Choroid plexus epithelial cell (primary cell): ENCODE results near the gene NCKIPSD.

Source experiments
- DNase-seq: peaks from one replicate; pipeline ENCODE4 v3.0.0-alpha.2; 2010; ENCODE audit warnings: low read depth
- H3K4me3 ChIP-seq: 2 replicates; pipeline ENCODE4 v1.5.1; 2011; ENCODE audit warnings: low read depth, mild to moderate bottlenecking, control low read depth, low read length, moderate library complexity
- TF ChIP-seq, protein P1 (sequence below): conservative IDR thresholded peaks from 2 replicates; pipeline ENCODE4 v1.5.1; 2011; ENCODE audit warnings: low read depth, mild to moderate bottlenecking, control low read depth, inconsistent platforms, low read length, moderate library complexity

NCKIPSD gene

DNA sequence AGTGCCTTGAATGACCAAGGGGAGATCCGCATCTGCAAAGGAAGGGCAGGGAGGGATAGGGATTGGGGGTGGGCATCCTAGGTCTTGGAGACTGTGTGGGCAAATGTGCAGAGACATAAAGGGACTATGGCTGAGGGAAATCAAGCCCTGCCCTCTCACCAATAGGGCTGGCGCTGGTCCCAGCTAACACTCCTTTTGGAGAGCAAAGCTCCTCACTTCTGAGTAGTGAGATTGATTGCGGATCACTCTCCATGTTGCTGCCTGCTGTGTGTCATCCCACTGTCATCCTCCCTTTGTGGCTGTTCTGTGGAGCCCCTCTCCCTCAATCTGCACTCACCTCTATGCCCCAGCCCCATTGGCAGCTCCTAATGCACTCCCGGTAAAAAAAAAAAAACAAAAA lies 20.8 kb downstream of the NCKIPSD start:
- TF ChIP-seq, protein P1, sequence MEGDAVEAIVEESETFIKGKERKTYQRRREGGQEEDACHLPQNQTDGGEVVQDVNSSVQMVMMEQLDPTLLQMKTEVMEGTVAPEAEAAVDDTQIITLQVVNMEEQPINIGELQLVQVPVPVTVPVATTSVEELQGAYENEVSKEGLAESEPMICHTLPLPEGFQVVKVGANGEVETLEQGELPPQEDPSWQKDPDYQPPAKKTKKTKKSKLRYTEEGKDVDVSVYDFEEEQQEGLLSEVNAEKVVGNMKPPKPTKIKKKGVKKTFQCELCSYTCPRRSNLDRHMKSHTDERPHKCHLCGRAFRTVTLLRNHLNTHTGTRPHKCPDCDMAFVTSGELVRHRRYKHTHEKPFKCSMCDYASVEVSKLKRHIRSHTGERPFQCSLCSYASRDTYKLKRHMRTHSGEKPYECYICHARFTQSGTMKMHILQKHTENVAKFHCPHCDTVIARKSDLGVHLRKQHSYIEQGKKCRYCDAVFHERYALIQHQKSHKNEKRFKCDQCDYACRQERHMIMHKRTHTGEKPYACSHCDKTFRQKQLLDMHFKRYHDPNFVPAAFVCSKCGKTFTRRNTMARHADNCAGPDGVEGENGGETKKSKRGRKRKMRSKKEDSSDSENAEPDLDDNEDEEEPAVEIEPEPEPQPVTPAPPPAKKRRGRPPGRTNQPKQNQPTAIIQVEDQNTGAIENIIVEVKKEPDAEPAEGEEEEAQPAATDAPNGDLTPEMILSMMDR: no peak
- no peak for DNase-seq
- H3K4me3 ChIP-seq: no peak overlapping the region

DNA sequence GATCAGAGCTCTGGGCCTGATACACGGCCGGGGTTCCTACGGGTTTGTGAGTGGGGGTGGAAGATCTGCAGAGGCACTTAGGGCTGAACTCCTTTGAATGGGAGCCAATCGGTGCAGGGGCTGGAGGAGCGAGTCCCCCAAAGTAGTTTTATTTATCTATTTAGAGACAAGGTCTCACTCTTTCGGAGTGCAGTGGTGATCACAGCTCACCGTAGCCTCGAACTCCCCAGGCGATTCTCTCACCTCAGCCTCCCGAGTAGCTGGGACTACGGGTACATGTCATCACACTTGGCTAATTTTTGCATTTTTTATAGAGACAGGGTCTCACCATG lies 21.4 kb downstream of the NCKIPSD start:
- TF ChIP-seq, protein P1: no peak
- no peak overlapping the region for H3K4me3 ChIP-seq
- no peak for DNase-seq

DNA sequence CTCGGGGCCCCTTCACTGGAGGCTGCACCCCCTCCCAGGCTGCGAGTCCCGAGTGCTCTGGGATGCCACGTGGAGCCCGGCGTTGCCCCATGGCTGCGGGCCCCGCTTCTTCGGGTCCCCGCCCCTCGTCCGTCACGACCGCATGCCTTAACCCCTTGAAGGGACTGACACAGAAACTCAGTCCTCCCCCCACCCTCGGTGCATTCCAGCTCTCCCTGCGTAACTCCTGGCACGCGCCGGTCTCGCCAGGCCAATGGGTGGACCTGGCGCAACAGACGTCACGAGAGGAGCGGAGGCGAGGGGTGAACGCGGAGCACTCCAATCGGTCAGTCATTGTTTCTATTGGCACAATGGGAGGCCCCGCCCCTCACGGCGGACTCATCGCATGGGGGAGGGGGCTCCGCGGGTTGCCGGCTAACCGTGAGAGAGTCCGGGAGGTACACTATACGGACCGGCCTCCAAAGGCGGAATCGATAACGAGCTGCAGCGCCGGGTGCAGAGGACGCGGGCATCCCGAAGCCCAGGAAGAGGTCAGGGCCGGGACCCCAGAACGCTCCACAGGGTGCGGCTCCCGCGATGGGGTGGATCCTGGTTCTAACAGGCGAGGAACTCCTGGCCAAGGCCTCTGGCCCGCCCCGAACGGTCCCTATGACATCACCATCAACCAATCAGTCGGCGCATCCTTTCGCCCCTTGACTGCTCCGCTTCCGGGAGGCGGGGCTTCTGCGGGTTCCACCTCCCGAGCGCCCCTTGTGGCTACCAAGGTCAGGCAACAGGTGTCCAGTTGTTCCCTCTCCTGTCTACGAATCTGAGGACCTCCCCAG lies 22.0 kb downstream of the NCKIPSD start:
- peak; percentile 99 for DNase-seq
- peak overlapping the region; percentile 67 for H3K4me3 ChIP-seq
- TF ChIP-seq, protein P1: peak; percentile 70

DNA sequence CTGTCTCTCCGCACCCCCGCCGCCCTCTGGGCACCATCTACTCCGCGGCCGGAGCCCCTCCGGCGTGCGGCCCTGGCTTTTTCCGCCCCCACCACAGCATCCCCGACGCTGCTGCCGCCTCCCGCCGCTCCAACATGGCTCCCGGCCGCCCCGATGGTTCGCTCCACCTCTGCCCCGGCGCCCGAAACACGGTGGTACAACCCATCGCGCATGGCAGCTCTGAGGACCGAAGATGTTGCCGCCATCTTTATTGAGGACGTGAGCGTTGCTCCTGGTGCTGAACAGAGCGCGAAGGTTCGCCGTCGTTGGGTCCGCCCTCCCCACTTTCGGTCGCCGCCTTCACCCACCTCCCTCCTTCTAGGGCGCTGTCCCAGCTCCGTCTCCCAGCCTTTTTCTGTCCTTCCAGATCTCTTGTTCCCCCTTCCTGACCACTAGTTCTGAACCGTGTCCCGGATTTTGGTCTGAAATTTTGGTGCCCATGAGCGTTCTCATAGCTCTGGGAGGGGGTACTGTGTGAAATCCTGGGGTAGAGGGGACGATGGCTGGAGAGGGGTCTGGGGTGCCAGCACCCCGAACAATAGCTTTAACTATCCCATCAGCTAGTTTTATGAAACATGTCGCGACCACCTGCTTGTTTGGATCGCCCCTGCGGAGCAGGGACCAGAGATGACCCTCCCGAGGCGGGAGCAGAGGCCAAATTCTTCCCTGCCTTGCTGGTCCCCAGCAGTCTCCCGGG lies 22.8 kb downstream of the NCKIPSD start, which contains the start of gene CELSR3:
TSS of gene CELSR3 (minus strand) at position 134 of the 736 bp plus-strand sequence. CDS start 252 bp downstream, outside the sequence.
- peak; percentile 95 for DNase-seq
- peak within 1 kb of the TSS; percentile 67 for H3K4me3 ChIP-seq
- TF ChIP-seq, protein P1: no peak

DNA sequence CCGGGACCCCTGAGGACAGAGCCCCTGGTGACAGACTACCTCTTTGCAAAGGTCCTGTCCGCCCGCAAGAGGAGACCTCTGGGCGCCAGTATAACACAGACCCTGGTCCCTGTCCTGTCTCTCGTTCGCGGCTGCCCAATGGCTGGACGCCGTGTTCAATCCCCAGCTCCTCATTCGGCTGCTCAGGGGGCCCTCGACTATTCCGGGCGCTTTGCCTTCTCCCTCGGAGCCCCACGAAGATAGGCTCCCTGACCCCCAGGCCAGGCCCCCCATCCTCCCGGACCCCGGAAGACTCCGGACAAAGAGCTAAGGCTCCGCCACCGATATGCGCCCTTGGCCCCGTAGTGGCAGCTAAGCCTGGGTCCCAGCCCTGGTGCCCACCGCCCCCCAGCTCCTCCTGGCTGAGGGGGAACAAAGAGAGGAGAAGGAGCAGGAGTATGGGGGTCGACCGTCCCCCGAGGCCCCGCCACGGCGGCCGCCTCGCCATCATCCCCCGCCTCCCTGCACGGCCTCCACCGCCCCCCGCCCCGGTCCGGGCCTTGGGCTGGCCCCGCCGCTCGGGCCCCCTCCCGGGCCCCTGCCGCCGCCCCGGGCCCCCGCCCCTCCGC lies 23.5 kb downstream of the NCKIPSD start:
- H3K4me3 ChIP-seq: peak overlapping the region; percentile 67
- TF ChIP-seq, protein P1: no peak
- DNase-seq: no peak

DNA sequence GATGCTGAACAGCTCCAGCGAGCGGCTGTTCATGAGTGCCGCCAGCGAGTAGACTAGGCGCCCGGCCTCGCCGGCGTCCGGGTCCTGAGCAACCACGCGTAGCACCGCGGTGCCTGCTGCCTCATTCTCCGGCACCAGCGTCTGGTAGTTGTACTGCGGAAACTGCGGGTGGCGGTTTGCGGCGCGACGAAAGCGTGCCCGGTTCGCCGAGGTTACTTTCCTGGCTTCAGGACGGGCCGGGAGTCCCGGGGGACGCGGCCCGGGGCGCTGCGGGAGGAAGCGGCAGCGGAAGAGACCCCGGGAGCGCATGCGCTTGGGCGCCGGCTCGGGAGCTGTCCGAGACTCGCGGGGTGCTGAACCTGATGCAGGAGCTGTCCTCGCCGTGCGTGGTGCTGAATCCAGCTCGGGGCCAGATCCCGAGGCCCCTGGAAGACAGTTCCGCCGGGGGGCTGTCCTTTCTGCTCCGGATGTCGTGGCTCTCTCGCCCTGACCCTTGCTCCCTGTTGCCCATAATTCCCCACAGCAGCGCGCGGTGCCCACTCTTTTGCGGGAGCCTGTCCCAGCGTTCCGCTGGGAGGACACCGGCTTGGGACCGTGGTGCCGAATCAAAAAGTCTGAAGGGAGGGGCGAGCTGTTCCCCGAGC lies 24.1 kb downstream of the NCKIPSD start:
- peak overlapping the region; percentile 55 for H3K4me3 ChIP-seq
- TF ChIP-seq, protein P1: no peak
- peak; percentile 67 for DNase-seq
